IPS-15b (cell line): ENCODE results near the gene EFNA4.

Experiments
- H3K27me3 ChIP-seq: one replicate; pipeline ENCODE4 v1.6.1; 2013; ENCODE audit warnings: low read length; ENCODE audit not compliant: control insufficient read depth, insufficient read depth
- H3K36me3 ChIP-seq: one replicate; pipeline ENCODE4 v1.6.1; 2013; ENCODE audit warnings: low read length; ENCODE audit not compliant: control insufficient read depth, insufficient read depth
- H3K4me1 ChIP-seq: one replicate; pipeline ENCODE4 v1.6.1; 2013; ENCODE audit warnings: mild to moderate bottlenecking, low read length; ENCODE audit not compliant: control insufficient read depth, insufficient read depth
- H3K4me3 ChIP-seq: one replicate; pipeline ENCODE4 v1.5.1; 2013; ENCODE audit warnings: low read depth, low read length
- H3K9ac ChIP-seq: one replicate; pipeline ENCODE4 v1.6.1; 2013; ENCODE audit warnings: low read depth, mild to moderate bottlenecking, low read length
- H3K9me3 ChIP-seq: one replicate; pipeline ENCODE4 v1.6.1; 2013; ENCODE audit warnings: mild to moderate bottlenecking, low read length; ENCODE audit not compliant: control insufficient read depth, insufficient read depth

The EFNA4 gene

DNA sequence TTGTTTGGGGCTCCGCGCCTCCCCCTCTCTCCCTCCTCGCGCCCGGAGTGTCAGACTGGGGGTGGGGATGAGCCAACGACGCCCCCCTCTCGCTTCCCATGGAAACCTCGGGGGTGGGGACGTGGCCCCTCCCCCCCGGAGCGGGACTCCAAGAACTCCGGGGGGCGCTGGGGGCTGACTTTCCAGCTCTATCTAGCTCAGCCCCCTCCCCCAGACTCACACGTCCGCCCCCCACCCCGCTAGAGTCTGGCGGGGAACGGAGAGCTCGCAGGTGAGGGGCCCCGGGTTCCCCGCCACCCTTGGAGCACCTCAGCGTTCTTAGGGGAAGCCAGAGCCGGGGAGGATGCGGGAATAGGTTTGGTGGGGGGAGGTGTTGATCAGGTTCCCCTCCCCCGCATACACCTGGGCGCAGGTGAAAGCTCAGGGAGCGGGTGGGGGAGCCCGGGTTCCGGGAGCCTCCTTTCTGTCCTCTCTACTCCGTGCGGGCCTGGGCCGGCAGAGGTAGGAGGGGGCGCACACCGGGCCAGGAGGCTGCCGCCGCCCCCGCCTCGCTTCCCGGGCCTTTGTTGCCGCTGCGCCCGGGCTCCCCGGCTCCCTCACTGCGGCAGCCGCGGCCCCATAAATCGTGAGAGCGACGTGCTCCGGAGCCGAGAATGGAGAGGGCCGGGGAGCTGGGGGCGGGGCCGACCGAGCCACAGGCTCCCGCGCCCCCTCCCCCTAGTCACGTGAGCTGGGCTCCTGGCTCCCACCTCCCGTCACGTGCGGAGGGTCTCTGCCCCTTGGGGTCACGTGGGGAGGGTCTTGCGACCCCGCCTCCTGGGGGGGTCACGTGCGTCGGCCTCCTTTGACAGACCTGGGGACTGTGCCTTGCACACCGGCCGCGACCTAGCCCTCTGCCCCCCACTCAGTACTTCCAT is 17.0 kb downstream of the EFNA4 start:
- Histone ChIP-seq H3K4me1 (peaks cover 12% of the 10 kb centered on the region), H3K9ac (no peak overlapping the region), H3K4me3 (peak overlapping the region; percentile 68), H3K36me3 (no peaks in the 10 kb centered on the region), H3K9me3 (no peaks in the 10 kb centered on the region), H3K27me3 (peaks cover 76% of the 10 kb centered on the region)

GRCh38 chr1:155081472-155082300 is 18.1 kb downstream of the EFNA4 start:
- H3K27me3 ChIP-seq: peaks cover 67% of the 10 kb centered on the region
- no peak overlapping the region for H3K9ac ChIP-seq
- peak overlapping the region; percentile 68 for H3K4me3 ChIP-seq
- no peaks in the 10 kb centered on the region for H3K9me3 ChIP-seq
- H3K4me1 ChIP-seq: peaks cover 12% of the 10 kb centered on the region
- no peaks in the 10 kb centered on the region for H3K36me3 ChIP-seq

DNA sequence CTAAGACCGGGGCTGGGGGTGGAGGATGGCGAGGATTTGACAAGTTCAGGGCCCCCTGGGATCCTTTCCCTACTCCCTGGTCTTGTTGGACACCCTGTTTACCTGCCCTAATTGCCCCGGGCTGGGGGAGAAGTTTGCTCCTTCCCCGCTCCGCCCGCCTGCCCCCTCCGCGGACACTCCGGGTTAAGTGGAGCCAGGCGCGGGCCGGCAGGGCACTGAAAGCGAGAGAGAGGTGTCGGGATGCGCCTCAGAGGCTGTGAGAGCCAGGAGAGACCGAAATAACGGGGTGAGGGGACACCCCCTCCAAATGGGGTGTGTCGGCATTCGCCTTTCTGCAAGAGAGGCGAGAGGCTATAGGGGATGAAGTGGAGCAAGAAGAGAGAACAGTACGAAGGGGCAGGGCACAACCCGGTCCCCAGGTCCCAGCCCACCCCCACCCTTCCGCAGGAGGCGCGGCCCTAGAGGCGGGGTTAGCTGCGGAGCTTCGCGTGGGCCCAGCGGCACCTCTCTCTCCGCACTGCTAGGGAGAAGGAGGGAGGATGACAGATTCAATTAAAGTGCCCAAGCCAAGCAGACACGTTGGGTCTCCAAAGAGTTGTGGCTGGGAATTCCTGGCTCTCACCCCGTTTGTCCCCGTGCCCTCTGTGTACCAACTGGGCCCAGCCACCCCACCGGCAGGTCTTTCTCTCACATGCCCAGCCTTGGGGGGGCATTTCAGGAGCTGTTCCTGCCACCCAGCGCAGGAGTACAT is 18.9 kb downstream of the EFNA4 start:
- peak overlapping the region; percentile 52 for H3K4me3 ChIP-seq
- peaks cover 59% of the 10 kb centered on the region for H3K27me3 ChIP-seq
- H3K4me1 ChIP-seq: peaks cover 12% of the 10 kb centered on the region
- H3K9me3 ChIP-seq: no peaks in the 10 kb centered on the region
- no peaks in the 10 kb centered on the region for H3K36me3 ChIP-seq
- H3K9ac ChIP-seq: no peak overlapping the region

- peaks cover 53% of the 10 kb centered on the region for H3K27me3 ChIP-seq
- peak overlapping the region; percentile 52 for H3K4me3 ChIP-seq
- H3K4me1 ChIP-seq: peaks cover 14% of the 10 kb centered on the region
- no peaks in the 10 kb centered on the region for H3K36me3 ChIP-seq
- no peak overlapping the region for H3K9ac ChIP-seq
- H3K9me3 ChIP-seq: no peaks in the 10 kb centered on the region
These were observed 19.6 kb downstream of the EFNA4 start for GRCh38 chr1:155083052-155083541.

DNA sequence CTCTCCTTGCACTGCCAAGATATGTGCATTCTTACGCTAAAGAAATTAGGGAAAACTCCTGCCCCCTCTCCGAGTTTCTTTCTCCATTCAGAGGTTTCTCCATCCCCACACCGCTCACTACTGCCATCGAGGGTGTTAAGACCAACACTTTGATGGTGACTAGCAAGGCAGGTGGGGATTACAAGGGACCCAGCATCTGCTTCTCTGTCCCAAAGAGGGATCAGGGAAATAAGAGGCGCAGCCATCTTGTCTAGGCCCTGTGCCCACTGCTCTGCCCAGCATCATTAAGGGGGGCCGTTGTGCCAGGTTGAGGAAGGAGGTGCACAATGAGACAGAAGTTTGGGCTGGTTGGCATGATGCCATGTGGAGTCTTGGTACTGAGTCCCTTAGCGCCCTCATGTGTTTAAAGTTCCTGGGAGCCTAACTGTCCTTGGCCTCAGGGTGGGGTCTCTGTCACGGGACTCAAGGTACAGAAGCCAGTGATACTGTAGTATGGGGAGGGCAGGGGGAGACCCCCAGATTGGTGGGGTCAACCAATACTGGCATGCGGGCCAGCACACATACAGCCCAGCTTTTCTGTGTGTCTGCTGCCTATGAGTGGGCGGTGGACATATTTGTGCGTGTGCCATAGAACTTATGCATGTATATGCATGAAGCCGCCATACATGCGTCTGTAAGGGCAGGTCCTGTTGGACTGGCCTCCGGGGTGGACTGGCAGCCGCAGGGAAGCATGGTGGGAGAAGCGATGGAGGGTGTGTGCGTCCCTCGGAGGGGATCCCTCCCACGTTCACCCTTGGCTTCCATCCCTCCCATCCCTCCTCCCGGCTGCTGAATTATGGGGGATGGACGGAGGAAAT is 20.6 kb downstream of the EFNA4 start:
- no peaks in the 10 kb centered on the region for H3K9me3 ChIP-seq
- peaks cover 14% of the 10 kb centered on the region for H3K4me1 ChIP-seq
- peak overlapping the region; percentile 93 for H3K4me3 ChIP-seq
- H3K27me3 ChIP-seq: peaks cover 50% of the 10 kb centered on the region
- no peak overlapping the region for H3K9ac ChIP-seq
- H3K36me3 ChIP-seq: no peaks in the 10 kb centered on the region

GRCh38 chr1:155084722-155085503 is 21.4 kb downstream of the EFNA4 start:
- peak overlapping the region; percentile 37 for H3K9ac ChIP-seq
- H3K36me3 ChIP-seq: no peaks in the 10 kb centered on the region
- no peaks in the 10 kb centered on the region for H3K9me3 ChIP-seq
- H3K4me1 ChIP-seq: peaks cover 14% of the 10 kb centered on the region
- peak overlapping the region; percentile 93 for H3K4me3 ChIP-seq
- H3K27me3 ChIP-seq: peaks cover 41% of the 10 kb centered on the region

- peak overlapping the region; percentile 37 for H3K9ac ChIP-seq
- H3K36me3 ChIP-seq: no peaks in the 10 kb centered on the region
- peak overlapping the region; percentile 93 for H3K4me3 ChIP-seq
- peaks cover 40% of the 10 kb centered on the region for H3K27me3 ChIP-seq
- no peaks in the 10 kb centered on the region for H3K9me3 ChIP-seq
- H3K4me1 ChIP-seq: peaks cover 14% of the 10 kb centered on the region
These were observed 22.1 kb downstream of the EFNA4 start for GRCh38 chr1:155085504-155086127.

DNA sequence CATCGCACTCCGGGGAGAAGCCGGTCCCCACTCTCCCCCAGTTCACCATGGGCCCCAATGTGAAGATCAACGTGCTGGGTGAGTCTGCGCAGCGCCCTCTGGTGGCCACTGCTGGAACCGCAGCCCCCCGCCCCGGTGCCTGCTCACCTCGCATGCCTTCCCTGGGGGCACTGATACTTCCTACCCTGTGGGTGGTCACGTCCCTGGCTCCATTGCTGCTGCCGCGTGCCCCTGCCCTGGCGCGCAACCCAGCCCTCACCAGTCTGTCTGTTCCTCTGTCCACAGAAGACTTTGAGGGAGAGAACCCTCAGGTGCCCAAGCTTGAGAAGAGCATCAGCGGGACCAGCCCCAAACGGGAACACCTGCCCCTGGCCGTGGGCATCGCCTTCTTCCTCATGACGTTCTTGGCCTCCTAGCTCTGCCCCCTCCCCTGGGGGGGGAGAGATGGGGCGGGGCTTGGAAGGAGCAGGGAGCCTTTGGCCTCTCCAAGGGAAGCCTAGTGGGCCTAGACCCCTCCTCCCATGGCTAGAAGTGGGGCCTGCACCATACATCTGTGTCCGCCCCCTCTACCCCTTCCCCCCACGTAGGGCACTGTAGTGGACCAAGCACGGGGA is 22.7 kb downstream of the EFNA4 start:
- Histone ChIP-seq H3K9ac (no peak overlapping the region), H3K4me1 (peaks cover 18% of the 10 kb centered on the region), H3K27me3 (peaks cover 40% of the 10 kb centered on the region), H3K9me3 (no peaks in the 10 kb centered on the region), H3K36me3 (no peaks in the 10 kb centered on the region), H3K4me3 (peak overlapping the region; percentile 93)

DNA sequence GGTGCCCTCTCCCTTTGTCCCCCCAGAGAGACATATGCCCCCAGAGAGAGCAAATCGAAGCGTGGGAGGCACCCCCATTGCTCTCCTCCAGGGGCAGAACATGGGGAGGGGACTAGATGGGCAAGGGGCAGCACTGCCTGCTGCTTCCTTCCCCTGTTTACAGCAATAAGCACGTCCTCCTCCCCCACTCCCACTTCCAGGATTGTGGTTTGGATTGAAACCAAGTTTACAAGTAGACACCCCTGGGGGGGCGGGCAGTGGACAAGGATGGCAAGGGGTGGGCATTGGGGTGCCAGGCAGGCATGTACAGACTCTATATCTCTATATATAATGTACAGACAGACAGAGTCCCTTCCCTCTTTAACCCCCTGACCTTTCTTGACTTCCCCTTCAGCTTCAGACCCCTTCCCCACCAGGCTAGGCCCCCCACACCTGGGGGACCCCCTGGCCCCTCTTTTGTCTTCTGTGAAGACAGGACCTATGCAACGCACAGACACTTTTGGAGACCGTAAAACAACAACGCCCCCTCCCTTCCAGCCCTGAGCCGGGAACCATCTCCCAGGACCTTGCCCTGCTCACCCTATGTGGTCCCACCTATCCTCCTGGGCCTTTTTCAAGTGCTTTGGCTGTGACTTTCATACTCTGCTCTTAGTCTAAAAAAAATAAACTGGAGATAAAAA is 23.5 kb downstream of the EFNA4 start:
- Histone ChIP-seq H3K9me3 (no peaks in the 10 kb centered on the region), H3K9ac (no peak overlapping the region), H3K4me3 (no peak overlapping the region), H3K27me3 (peaks cover 38% of the 10 kb centered on the region), H3K4me1 (peaks cover 16% of the 10 kb centered on the region), H3K36me3 (no peaks in the 10 kb centered on the region)
